ENCODE measurements around the gene ZFHX3. TPM values are rescaled to one million over a fixed set of nuclear protein-coding genes. Genes with fewer than 3 reads are reported as not detected.

The ZFHX3 gene
- total RNA-seq, 2 experiments from 2014 or later: 0.15 to 0.32 TPM

DNA sequence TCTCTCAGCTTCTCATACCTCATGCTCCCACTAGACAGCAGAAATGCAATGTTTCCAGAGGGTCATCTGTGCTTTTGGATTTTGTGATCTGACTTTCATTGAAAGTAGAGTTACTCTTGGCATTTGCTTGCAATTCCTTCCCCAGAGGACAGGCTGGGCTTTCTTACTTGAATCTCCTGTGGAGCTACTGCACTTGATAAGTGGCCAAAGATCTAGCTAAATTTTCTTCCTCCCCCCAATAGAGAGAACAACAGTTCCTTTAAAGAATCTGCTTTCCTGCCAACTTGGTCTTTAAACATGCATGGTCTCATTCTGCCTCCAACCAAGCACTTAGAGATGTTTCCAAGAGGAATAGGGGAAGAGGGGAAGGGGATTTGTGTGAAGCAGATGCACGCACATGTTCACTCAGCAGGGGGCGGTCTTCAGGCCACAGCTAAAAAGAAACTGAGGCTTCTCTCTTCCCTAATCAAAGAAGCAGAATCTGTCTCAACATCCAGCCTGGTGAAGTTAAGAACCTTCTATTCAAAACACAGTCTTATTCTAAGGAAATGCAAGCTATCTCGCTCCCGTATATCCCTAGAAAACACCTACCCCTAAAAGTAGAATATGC is 229.6 kb downstream of the ZFHX3 start:
- POLR2A ChIA-PET: no interaction called here
- CTCF ChIA-PET: interaction anchor here (2.7 kb wide), 1 partner anchor 15 kb away, joined by 8 read pairs; no protein-coding TSS in a partner anchor

DNA sequence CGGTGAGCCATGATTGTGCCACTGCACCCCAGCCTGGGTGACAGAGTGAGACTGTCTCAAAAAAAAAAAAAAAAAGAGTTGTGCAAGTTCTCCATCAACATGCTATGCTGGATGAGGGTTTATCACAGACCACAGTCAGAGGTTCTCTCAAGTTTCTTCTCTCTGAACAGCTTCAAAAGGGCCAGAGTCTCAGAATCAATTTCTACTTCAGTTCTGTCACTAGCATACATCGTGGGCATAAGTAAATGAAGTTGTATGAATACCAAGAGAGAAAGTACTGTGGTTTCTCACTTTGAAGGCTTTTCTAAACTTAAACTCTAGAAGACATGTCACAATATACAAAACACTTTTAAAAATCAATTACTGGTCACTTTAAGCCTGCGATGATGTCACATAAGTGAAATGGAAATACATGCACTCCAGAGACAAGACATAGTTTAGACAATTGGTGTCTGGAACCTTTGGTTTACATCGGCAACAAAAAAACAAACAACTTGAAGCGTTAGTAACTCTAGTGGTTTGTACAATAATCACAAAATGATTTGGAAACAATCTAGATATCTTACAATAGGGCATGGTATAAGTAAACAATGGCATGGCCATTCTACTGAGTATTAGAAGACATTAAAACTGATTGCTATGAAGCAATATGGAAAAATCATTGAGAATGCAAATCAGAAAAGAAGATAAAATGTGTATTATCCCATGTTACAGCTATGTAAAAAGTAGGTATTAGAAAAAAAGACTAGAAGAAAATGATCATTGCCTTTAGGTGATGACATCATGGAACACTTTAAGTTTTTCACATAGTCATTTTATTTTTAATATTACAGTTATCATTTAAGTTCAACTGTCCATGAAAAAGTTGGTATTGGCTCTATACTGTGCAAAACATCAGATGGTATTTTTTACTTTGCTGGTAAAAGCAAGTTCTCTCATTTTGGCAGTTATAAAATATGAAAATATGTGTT is 232.3 kb downstream of the ZFHX3 start:
- ChIA-PET POLR2A (no interaction called here), CTCF (interaction anchor here (0.7 to 2.7 kb wide), 2 partner anchors 18 to 769 kb away, joined by 3 to 8 read pairs; no protein-coding TSS in a partner anchor)

DNA sequence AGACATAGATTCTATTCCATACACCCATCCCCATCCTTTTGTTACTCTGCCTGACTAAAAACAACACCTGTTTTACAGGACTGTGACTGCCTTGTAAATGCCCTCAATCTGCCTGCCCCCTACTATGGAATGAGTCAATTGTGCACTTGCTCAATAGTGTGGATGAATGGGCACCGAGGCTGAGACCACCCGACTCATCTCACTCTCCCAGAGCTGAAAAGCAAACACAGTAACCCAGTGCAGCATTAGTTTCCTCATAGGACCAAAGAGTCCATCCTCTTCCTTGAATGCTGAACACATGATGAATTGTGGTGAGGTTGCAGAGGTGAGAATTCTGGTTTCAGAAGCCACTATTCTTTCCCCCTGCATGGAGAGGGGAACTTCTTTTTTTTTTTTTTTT is 233.7 kb downstream of the ZFHX3 start:
- POLR2A ChIA-PET: interaction anchor here (0.5 kb wide), 1 partner anchor 117 kb away, joined by 5 read pairs; no protein-coding TSS in a partner anchor
- CTCF ChIA-PET: no interaction called here

DNA sequence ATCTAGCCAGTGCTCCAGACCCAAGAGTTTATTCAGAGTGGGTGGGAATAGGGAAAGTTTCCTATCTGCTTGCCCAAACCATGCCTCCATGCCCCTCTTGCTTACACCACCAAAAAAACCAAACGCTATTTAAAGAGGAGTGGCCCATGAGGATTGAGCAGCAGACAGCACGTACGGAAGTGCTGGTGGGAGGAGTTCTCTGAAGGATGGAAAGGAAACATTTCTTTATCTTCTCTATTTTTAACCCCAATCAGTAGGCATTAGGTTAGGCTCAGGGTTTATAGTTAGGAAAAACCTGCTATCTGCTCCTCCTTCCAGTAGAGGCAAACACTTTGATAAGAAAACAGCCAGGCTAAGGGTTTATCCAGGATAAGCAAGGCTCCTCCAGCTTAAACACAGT is 235.3 kb downstream of the ZFHX3 start:
- CTCF ChIA-PET: no interaction called here

DNA sequence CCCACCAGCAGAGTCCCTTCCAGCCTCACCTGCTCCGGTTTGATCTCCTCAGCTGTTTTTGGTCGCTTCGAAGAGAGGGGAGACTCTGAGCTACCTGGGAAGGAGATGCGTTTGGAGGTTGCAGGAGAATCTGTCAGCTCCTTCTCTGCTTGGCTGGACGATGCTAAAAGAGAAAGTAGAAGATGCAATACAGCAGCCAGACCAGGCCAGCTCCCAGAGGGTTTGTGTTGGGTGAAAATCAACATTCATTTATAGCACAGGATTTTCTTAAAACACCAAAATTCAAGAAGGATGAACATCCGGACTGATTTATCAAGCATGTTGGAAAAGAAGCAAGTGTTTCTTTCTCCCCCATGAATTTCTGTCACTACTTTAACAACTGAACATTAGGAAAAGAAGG is 236.1 kb downstream of the ZFHX3 start:
- POLR2A ChIA-PET: no interaction called here
- CTCF ChIA-PET: interaction anchor here (0.9 kb wide), 1 partner anchor 21 kb away, joined by 3 read pairs; no protein-coding TSS in a partner anchor

More for the DNA sequence above, 235.3 kb downstream of the ZFHX3 start:
- POLR2A ChIA-PET: no interaction called here

DNA sequence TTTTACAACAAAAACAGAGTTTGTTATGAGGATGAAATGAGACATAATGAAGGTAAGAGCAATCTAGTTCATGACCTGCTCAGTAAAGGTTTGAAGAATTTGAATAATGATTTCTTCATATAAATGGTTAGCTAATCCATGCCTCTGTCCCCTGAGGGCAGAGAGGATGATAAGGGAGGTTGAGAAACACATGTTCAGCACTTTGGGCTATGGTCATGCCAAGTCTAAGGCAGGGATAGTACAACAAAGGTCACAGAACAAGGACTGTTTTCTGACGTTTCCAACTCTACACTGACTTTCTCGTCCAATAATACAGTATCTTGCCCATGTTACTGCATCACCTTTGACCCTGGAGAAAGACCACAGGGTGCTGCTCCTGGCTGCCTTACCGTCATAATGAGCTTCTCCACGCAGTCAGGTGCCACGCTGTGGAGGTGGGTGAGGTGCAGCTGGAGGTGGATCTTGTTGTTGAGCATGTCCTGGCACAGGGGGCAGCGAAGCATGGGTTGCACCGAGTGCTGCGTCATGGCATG is 236.7 kb downstream of the ZFHX3 start:
- CTCF ChIA-PET: interaction anchor here (0.9 kb wide), 1 partner anchor 22 kb away, joined by 3 read pairs; no protein-coding TSS in a partner anchor
- POLR2A ChIA-PET: no interaction called here

DNA sequence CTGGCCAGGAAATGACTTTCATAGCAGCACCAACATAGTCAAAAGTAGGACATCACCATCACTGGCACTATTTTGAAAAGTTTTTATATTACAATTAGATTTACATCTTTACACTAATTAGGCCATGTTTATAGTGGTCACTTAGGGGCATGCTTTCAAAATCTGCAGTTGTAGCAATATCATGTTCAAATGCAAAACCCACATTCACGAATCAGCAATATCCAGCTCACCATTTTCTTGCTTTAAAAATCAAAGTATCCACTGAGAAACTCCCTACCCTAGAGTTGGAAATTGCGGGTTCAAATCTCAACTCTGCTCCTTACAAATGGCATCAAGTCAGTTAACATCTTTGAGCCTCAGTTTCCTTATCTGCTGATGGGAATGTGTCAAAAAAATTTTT is 237.4 kb downstream of the ZFHX3 start:
- ChIA-PET POLR2A (no interaction called here), CTCF (no interaction called here)

DNA sequence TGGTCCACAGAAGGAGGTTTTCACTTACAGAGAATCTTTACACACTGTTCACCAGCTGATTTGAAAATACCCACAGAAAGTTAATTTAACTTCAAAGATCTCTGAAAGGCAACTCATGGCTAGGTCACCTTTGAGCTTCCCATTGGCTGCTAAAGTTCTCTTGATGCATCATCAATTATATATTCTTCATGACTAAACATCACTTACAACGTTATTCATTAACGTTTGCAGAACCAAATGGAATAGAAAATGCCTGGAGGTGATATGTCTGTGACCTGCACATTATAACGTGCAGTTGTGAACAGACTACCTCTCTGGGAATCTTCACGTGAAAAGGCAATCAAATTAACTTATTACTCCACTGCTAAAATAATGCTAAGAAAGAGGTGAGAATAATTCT is 238.5 kb downstream of the ZFHX3 start:
- POLR2A ChIA-PET: no interaction called here
- CTCF ChIA-PET: no interaction called here

DNA sequence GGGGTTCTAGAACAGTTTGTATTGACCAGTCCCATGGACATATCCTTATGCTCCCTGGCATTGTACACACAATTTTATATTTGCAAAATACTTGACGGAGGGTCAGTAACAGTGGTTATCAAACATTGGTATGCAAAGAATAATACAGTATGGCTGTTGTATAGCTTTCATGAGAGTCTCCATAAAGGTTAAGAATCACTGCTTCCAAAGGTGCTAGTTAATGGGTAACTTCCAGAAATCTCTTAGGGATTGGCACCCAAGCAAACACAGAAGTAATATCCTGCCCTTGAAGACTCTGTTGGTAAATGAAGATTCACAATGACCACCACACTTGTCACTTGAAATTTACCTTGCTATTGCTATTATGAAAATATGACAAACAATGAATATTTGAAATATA is 239.2 kb downstream of the ZFHX3 start:
- CTCF ChIA-PET: no interaction called here
- POLR2A ChIA-PET: no interaction called here

DNA sequence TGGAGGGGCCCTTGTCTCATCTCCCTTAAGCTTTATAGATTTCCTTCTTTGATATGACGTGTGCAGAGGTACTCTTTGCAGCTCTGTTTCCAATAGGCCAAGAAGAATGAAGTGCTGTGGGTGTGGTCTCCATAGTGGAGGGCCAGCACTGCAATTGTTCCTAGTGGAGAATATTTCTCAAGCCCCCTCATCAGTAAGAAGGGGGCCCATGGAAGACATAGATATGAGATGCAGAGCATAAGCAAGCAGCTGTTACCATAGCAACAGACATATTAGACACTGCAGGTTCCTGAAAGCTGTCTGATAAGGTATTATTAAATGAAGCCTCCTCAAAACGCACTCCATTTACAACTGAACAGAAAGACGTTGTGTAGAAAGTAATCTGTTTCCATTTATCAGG is 240.7 kb downstream of the ZFHX3 start:
- ChIA-PET CTCF (no interaction called here), POLR2A (no interaction called here)

DNA sequence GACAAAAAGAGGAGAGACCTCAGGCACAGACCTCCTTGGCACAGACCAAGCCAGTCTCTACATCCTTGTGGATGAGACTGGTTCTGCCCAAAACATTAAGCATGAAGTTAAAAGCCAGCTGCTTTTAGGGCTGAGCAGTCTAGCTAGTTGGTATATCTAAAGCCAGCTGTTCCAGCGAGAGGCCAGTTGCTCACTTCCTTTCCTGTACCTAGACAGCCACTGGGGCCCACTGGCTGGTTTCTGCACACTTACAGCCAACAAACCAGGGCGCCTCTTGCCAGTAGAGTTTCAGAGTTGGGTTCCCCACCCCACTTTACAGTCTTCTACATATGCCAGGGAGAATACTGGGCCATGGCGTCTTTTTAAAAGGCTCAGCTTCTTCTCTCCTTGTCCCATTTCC is 242.4 kb downstream of the ZFHX3 start:
- ChIA-PET CTCF (no interaction called here), POLR2A (no interaction called here)

DNA sequence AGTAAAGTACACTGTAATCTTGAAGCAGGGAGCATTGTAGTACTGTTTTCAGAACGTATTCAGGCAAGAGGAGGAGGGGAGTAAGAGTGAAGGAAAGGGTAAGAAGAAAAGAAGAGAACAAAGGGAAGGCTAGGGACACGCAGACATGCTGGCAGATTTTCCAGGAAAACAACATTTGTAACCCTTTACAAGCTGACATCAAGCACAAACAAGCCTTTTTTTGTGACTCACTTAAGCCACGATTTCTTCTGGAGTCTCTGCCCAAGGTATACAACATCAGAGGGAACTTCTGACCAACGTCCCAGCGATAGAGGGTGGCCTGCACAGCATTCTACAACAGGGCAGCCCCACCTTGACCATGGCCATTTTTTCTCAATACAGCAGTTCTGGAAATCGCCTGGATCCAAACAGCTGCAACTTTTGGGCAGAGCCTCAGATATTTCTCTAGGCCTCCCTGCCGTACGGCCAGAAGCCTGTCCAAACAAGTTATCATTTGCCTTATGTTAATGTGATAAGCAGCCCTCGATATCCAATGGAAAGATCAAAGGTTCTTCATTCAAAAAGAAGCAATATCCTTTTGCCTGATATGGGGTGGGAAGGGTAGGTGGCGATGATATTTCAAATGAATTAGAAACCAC is 247.3 kb downstream of the ZFHX3 start:
- POLR2A ChIA-PET: no interaction called here
- CTCF ChIA-PET: no interaction called here

DNA sequence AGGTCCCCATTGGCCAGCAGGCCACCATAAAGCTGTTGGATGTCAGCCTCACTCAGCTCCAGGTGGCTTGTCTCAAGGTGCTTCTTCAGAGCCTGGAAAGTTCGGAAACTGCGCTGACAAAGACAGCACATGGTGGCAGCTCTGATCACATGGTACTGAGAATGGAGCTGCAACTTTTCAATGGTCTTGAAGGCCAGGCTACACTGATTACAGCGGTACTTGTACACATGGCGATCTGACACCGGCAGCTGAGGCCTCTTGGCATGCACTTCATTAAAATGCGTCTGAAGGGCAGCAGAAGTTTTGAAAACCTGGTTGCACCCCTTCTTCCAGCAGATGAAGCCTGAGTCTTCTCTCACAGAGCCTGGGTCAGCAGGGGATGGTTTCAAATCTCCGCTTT is 249.7 kb downstream of the ZFHX3 start:
- POLR2A ChIA-PET: no interaction called here
- CTCF ChIA-PET: interaction anchor here (0.7 kb wide), 1 partner anchor 58 kb away, joined by 3 read pairs; no protein-coding TSS in a partner anchor

DNA sequence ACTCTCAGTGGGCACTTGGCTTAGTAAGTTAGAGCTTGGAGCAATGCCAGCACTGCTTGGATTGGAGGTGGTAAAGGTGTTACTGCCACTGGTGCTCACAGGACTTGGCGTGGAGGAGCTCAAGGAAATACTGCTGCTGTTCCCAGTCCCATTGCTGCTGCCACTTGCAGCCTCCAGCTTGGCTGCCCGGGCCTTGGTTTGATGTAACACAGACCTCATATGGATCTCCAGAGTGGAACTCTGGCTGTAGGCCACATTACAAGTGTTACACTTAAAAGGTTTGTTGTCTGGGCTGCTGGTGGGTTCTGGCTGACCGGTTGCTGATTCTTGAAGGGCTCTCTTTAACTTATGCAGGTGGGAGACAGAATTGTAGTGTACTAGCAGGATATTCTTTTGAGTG is 250.3 kb downstream of the ZFHX3 start:
- CTCF ChIA-PET: no interaction called here
- POLR2A ChIA-PET: no interaction called here

DNA sequence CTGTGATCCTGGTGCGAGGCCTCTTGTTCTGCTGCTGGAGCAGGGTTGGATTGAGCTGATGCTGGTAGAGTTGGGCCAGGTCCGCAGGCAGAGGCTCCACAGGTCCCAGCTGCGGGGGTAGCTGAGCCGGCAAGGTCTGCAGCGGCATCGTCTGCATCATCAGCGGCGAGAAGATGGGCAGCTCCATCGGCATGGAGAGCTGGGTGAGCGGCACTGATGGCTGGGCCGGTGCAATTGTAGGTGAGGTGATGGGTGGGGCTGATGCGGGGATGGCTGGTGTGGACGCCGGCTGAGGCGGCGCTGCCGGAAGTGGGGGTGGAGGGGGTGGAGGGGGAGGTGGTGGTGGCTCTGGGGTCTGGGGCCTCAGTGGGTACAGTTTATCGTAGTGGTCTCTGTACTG is 251.7 kb downstream of the ZFHX3 start:
- ChIA-PET POLR2A (no interaction called here), CTCF (no interaction called here)

DNA sequence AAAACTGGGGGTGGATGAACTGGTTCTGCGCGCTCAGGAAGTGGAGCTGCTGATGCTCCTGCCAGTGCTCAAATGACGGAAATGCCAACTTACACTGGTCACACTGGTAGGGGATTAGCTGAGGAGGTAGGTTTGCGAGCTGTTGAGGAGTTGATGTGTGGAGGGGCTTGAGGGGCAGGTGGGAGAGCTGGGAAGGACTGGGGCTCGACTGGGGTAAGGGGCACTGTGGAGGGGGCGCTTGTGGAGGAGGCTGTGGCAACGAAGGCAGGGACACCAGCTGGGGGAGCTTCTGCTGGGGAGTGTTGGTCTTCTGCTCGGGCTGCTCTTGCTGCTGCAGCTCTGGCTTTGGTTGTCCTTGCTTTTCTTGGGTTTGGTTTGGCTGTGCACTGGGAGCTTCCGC is 252.9 kb downstream of the ZFHX3 start:
- POLR2A ChIA-PET: no interaction called here
- CTCF ChIA-PET: no interaction called here

DNA sequence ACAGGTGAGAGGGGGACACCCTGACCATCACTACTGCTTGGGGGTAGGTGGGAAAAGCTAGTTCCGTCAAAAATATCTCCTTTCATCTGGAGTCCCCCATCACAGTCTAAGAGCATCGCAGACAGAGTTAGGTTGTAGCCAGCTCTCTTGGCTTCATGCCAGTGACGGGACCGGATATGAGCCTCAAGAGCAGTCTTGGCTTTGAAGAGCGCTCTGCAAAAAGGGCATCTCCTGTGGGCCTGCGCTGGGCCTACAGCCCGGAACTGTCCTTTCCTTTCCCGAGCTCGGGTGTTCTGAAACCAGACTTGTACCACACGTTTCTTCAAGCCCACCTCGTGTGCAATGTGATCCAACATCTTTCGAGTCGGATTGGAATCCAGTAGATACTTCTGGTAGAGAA is 253.6 kb downstream of the ZFHX3 start:
- CTCF ChIA-PET: no interaction called here
- POLR2A ChIA-PET: no interaction called here

DNA sequence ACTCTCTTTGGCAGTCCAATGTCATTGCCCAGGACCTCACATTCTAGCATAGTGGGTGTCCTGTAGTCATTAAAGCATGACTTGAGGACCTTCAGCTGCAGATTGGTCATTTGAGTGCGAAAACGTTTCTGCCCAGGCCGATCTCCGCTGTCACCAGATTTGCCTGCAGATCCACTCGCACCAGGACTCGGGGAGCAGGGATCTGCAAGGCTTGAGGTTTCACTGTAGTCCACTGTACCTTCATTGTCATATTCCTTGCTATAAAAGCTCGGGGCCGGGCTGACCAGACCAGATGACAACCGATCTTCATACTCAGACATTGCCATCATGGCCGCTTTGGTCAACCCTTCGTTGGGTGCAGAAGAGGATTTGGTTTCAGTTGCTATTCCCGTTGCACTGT is 254.2 kb downstream of the ZFHX3 start:
- POLR2A ChIA-PET: no interaction called here

DNA sequence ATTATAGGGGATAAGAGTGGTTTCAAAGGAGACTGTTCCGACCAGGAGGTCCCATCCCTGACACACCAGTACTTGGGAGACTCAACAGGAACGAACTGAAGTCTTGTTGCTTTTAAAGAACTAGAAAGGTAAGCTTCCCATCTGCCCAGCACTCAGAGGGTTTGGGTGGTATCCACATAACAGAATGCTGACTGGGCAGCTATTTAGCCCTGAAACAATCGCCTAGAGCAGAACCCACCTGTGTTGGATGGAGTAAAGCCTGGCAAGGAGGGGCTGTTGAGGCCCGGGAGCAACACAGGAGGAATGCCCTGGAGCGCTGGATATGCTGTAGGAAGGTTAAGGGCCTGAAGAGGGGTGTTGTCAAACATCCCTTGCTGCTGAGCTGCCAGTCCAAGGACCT is 254.9 kb downstream of the ZFHX3 start:
- ChIA-PET POLR2A (no interaction called here), CTCF (no interaction called here)

More for the DNA sequence above, 254.2 kb downstream of the ZFHX3 start:
- CTCF ChIA-PET: no interaction called here

DNA sequence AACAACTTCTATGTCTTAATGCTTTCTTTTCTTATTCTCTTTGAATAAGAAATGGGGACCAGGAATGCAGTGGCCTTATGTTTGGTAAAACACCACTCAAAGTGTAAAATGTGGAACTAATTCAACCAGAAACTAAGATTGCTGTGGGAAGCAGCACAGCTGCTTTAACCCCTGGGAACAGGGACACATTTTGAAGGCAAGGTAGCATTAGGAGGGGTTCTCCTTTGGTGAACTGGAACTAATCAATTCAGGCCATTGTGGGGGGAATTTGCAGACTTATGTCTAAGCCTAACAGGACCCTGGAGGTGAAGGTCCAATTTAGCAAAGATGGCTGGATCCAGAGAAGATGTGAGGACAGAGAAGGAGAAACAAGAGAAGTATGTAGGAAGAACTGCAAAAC is 256.1 kb downstream of the ZFHX3 start:
- ChIA-PET POLR2A (no interaction called here), CTCF (no interaction called here)

DNA sequence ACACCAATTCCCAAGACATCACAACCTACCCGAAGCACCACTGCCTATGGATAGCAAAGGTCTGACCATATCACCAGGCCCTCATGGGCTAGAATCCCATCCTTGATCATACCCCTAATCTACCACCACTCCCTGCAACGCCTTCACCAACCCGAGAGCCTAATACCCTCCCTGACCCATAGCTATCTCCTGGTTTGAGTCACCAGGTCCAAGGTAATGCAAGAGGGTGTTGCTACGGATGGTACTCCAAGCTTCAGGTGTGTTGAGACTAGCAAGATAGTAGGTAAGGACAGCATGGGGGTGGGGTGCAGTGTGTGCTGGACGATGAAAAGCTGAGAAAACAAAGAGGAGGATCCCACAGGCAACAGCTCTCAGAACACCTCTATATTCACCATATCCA is 258.0 kb downstream of the ZFHX3 start:
- CTCF ChIA-PET: no interaction called here
- POLR2A ChIA-PET: no interaction called here
